ENCODE measurements around the gene GRAMD2B.

The GRAMD2B gene

GRCh38 chr5:126540631-126541030 is 117.4 kb downstream of the GRAMD2B start:
- DNase-seq (ENCODE audit: low read depth, low spot score): no peak

DNA sequence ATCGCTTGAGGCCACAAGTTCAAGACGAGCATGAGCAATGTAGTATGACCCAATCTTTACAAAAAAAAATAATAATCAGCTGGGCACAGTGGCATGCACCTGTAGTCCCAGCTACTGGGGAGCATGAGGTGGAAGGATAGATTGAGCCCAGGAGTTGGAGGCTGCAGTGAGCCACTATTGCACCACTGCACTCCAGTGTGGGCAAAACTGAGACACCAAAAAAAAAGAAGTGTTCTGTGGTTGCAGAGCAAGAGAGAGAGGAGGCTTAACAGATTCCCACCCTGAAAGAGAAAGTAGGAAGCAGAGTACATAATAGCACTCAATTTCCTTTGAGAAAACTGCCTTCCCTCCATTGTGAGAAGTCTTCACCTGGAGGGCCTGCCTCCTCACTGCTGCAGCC is 119.2 kb downstream of the GRAMD2B start:
- DNase-seq (ENCODE audit: low read depth, low spot score): no peak

- no peak for DNase-seq (ENCODE audit: low read depth, low spot score)
These were observed 119.8 kb downstream of the GRAMD2B start for GRCh38 chr5:126543009-126543408.

DNA sequence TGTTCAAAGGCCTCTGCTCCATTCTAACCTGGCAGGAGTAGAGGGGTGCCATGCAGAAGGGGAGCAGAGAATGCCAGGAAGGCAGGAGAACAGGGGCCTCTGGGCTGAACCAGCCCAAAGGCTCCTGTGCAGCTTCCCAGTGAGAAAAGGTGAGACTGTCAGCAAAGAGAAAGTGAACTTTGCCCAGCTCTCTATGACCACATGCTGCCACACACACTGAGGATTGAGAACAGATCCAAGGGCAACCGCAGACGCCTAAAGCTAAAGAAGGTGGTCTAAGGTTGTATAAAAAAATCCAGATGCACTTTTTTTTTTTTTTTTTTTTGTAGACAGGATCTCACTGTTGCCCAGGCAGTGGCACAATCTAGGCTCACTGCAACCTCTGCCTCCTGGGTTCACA is 120.5 kb downstream of the GRAMD2B start:
- DNase-seq (ENCODE audit: low read depth, low spot score): no peak
